Measurements from ENCODE around the gene WNT5A. TPM values are rescaled to one million over a fixed set of nuclear protein-coding genes. Genes with fewer than 3 reads are reported as not detected.

The WNT5A gene
- total RNA-seq, 1 experiment from 2014 or later: 10.9 TPM

DNA sequence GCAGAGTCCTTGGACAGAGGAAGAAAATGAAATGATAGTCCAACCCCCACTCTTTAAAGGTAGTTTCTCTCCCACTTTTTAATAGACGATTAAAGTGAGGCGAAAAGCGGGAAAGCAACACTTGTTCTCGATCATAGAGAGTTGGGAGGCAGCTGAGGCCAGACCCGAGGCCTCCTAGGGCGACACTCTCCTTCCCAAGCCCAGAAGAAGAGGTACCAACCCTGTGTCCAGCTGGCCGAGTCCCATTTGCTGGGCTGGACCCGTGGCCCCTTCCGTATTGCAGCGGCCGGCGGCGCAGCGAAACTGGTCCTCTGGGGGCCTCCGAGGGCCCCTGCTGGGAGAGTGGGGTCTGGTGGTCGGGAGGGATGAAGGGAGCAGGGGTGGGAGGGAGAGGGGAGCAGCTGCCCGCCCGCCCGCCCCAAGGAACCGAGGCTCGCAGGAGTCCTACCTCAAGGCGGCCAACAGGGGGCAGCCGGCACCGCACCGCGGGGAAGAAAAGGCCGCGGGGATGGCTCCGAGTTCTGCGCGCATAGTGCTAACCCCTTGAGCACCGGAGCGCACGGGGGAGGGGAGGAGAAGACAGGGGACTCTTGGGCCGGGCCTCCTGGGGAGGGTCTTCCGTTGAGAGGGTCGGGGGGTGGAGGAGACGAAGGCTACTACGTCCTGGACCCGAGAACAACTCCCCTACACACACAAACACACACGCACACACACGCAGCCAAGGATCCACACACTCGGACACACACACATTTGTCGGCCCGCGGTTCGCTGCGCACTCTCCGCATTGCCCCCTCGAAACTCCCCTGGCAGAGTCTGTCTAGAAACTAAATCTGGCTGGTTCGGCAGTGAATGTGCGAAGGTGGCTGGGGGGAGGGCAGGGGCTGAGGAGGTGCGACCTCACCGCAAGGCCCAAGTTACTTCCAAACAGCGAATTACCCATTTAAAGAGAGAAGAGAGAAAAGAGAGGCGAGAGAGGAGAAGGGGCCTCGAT, 2.0 kb downstream of the WNT5A start:
- in situ Hi-C loops (cut with HindIII; ENCODE audit: low pct_unique_long_range_greater_than_20kb, low sequenced_read_pairs): no loop called here
- peak; percentile 69 for DNase-seq (ENCODE audit: low read depth)

DNA sequence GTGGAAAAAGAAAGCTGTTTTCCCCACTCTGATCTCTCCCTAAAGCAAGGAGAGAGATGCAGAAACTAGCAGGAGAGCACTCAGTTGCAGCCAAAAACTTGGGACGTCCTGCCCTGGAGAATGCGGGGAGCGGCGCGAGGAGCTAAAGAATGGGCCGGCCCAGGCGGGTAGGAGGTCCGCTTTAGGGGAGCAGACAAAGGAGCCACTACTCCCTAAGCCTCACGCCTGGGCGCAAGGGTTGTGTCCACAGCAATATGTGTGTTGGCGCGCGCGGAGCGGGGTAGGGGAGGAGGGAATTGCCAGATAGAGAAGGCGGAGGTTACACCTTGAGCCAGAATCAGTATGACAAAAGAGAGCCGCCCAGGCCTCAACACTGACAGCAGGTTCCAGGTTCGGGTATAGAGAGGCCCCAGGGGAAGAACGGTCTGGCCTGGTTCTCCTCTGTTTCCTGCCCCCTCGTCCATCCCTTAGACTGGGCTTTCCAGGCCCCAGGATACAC, 2.9 kb downstream of the WNT5A start:
- in situ Hi-C loops (cut with HindIII; ENCODE audit: low pct_unique_long_range_greater_than_20kb, low sequenced_read_pairs): no loop called here
- no peak for DNase-seq (ENCODE audit: low read depth)

DNA sequence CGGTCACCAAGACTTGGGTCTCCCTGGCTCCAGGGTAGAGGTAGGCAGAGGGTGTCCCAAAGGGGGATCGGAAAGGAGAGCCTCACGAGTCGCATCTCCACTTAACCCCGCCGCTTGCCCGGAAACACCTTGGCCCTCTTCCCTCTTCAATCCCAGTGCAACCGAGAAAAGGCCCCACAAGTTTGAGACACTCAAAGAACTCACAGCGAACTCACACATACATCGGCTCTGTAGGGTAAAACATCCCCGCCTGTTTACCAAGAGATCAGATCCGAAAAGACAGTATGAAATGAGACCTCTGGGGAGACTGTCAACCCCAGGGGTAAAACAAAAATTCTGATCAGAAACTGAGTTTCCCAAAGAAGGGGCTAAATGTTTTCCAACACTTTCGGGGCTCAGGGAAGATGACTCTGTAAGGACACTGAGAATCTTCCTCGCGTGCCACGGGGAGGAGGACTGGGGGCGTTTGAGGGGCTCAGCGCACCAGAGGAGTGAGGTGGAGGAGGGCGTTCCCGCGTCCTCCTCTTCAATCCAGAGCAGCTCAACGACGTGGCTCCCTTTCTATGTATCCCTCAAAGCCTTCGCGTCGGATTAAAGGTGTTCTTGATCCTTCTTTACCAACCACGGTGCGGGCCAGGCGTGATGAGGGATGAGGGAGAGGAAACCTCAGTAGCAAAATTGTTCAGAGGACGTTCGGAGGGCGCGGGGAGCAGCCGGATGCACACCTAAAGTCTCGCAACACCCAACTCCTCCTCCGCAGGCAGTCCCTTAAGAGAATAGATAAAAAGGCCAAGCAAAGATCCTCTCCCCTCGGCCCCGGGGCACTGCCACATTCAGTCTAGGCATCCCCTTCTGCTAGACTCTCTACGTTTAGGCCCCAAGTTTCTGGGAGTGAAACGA, 3.7 kb downstream of the WNT5A start:
- in situ Hi-C loops (cut with HindIII; ENCODE audit: low pct_unique_long_range_greater_than_20kb, low sequenced_read_pairs): no loop called here
- no peak for DNase-seq (ENCODE audit: low read depth)

DNA sequence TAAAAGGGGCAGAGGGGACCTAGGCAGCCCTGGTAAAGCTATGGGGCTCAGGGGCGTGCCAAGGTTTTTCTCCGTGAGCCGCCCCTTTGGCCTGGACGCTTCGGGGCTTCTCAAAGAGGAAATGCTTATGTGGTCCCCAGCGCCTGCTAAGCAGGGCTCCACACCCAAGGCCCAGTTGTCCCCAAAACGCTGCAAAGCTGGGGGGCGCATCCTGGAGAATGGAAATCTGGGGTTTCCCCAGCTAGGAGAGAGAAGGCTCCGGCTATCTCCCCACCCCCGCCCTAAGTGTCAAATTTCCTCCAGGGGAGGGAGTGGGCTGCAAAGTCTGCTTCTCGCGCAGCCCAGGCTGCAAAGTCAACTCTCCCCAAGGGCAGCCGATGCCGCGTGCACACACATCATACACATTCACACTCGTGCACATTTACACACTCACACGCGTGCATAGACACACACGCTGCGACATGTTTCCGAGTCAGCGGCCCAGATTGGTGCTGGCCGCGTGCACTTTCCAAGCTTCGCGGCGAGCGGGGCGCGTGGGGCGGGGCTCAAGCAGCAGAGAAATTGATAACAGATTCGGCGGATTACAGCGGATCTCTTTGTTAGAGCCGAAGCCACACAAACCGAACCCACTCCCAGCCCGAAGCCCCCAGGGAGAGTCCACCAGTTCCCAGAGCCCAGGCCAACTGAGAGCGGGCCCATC, 4.5 kb downstream of the WNT5A start:
- DNase-seq (ENCODE audit: low read depth): no peak
- in situ Hi-C loops (cut with HindIII; ENCODE audit: low pct_unique_long_range_greater_than_20kb, low sequenced_read_pairs): no loop called here

DNA sequence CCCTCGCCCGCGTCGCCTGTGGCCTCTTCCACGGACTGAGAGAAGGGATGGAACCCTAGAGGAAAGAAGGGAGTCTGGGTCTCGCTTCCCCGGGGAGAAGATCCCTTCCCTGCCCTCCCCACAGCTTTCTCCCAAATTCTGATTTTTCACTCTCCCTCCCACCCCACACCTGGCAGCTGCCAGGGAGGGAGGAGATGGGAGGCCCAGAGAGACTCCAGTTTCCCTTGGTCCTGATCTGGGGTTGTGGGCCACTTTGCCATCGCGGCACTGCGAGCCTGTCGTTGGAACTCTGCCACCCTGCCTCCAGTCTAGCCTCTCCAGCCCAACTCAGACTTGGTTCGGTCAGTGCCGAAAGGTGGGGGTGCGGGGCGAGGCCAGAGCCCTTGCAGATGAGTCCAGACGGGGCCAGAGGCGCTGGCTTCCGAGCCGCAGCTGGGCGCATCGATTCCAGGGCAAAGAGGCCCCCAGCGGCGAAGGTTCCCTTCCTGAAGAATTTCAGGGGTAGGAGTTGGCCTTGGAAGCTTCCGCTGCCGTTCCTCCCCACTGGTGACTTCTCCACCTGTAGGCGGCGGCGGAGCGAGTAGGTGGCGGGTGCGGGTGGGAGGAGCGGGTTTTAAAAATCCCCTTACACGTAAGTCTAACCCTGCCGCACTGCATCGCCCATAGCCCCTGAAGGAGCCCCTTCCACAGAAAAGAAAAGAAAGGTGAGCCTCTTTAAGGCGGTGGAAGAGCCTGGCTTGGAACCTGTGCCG, 5.2 kb downstream of the WNT5A start:
- no peak for DNase-seq (ENCODE audit: low read depth)
- in situ Hi-C loops (cut with HindIII; ENCODE audit: low pct_unique_long_range_greater_than_20kb, low sequenced_read_pairs): no loop called here

DNA sequence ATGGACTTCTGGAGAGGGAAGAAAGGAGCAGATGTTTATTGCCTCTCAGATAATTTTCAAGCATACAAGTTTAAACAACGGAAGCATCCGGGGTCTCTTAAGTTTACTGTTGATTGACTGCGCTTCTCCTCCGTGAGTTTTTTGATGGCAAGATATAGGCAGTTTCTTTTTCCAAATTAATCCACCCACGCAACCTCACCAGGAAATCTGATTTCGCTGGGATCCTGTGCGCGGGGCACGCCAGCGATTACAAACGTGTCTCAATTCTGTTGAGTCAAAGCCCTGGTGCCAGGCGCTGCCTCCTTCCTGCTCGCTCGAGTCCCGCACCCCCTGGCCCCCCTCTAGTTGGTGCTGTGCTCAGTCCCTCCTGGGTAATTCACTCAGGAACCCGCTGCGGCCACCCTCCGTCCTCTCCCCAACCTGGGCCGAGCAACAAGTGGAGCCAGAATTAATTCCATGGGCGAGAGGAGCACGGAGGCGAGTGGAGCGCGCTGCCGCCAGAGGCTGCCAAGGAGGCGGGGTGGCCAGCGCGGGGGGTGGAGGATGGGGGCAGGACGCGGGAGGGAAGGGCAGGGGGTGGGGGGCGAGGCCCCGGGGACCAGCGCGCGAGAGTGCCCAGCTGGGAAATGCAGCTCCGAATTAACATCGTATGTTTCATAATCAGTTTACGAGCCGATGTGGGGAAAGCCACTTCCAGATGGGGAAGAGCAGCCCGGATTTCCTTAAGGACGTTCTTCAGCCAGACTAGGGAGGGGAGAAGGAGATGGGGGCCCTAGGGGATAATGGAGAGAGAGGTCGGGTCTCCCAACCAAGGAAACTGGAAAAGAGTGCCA, 6.0 kb downstream of the WNT5A start:
- in situ Hi-C loops (cut with HindIII; ENCODE audit: low pct_unique_long_range_greater_than_20kb, low sequenced_read_pairs): no loop called here
- DNase-seq (ENCODE audit: low read depth): no peak

DNA sequence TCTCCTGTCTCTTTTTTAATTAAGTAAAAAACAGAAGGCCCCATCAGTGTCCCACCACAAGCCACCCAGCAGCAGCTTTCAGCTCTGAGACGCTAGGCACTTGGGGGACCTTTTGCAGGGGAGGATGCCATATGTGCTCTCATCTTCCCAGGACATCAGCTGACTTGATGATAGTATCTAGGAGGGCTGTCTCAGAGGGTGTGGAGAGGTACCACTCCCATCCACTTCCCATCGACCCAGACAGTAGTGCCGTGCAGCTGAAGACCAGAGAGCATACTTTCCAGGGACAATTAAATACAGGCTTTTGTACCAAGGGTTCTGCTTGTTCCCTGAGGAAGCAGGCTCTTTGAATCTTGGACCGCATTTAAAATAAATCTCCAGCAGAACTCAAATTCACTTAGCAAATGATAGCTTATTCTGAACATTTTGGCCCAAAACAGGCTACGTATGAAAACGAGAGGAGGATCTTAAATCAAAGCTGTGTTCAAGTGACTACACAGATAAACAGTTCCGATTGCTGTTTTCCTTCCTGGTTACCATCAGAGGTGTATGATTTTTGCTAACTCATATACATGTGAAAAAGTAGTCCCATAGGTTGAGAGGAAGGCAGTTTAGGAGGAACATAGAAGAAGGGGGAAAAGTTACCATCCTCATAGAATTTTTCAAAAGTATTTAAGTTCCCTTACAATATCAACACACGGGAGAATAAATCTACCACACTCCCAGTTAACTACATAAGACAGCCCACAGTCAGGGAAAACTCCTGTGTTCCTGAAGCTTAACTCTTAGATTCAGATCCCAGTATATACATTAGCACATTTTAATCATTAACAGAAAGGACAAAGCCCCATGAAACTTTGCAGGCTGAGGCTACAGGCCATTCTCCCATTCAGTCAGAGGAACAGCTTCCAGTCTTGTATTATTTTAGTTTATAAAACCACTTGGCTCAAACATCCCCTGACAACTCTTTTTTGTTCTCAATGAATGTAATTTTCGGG, 9.5 kb downstream of the WNT5A start:
- in situ Hi-C loops (cut with HindIII; ENCODE audit: low pct_unique_long_range_greater_than_20kb, low sequenced_read_pairs): no loop called here

DNA sequence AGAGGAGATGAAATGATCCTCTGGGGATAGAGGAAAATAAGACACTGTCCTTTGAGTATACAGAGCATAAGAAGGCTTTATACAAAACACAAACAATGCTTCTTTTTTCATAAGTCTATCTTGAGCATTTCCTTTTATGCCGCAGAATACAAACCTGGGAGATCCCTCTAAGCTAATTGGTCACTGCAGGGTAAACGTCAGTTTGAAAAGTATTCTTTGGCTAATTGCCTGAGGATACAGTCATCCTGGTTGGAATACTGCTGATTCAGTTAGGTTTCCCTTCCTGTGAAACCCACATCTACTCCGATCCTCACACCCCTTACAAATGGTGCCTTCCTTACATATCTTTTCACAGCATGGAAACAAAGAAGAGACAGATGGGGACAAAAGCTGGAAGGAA, 10.6 kb downstream of the WNT5A start:
- in situ Hi-C loops (cut with HindIII; ENCODE audit: low pct_unique_long_range_greater_than_20kb, low sequenced_read_pairs): no loop called here

More for the DNA sequence above, 9.5 kb downstream of the WNT5A start:
- no peak for DNase-seq (ENCODE audit: low read depth)

DNA sequence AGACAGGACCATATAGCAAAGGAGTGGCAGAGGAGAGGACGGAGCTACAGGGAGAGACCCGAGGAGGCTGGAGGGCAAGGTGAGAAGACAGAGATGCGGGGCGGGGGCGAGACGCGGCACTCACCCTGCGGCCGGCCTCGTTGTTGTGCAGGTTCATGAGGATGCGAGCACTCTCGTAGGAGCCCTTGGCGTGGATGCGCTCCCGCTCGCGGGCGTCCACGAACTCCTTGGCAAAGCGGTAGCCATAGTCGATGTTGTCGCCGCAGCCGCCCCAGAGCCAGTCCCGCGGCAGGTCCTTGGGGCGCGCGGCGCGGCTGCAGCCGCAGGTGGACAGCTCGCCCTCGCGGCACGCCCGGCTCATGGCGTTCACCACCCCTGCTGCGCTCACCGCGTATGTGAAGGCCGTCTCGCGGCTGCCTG, 12.9 kb downstream of the WNT5A start:
- in situ Hi-C loops (cut with HindIII; ENCODE audit: low pct_unique_long_range_greater_than_20kb, low sequenced_read_pairs): no loop called here
- no peak for DNase-seq (ENCODE audit: low read depth)

More for the DNA sequence above, 10.6 kb downstream of the WNT5A start:
- peak; percentile 37 for DNase-seq (ENCODE audit: low read depth)

DNA sequence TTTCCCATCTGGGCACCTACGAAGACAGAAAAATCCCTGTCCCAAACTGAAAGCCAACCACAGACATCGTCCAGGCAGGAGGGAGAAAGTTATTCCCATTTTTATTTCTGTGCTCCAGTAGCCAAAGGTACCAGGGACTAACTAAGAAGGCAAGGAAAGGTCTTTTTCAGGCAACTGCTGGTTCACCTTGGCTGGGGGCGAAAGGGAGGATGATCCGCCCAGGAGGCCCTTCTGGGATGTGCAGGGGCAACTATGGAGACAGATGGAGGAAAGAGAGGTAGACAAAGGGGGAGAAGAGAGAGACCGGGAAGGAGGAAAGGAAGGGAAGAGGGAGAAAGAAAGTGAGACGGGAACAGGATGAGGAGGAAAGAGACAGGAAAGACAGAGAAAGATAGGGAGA, 13.3 kb downstream of the WNT5A start:
- in situ Hi-C loops (cut with HindIII; ENCODE audit: low pct_unique_long_range_greater_than_20kb, low sequenced_read_pairs): no loop called here
- no peak for DNase-seq (ENCODE audit: low read depth)

DNA sequence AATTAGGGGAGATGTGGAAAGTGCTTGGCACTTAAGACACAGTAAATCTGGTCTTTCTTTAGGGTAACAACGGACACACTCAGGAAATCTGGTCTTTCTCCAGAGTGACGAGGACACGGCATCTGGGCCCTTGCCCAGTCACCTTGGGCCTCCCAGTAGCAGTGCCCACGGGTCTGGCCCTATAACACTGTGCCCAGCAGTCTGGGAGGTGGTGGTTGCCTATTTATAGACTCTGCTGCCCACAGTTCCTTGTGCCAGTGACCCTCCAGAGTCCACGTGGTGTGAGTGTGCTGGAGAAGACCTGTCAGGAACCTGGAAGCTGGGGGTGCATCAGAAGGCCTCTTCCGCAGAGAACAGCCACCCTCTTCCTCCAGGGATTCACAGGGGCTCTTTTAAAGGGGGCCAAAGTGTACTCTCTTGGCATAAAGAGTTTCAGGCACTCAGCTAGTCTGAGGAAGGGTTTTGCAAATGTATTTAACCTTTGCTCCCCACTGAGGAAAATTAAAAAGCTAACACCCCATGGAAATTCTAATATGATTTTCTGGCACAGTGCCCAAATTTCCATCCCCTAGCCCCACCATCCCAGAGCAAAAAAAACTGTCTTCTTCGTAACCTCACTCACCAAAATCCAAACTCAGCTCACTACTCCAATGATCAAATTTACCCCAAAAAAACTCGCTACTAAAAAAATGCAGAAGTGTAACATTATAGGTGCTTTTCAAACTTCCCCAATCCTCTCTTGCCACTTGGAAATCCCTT, 15.4 kb downstream of the WNT5A start:
- in situ Hi-C loops (cut with HindIII; ENCODE audit: low pct_unique_long_range_greater_than_20kb, low sequenced_read_pairs): no loop called here
- no peak for DNase-seq (ENCODE audit: low read depth)

DNA sequence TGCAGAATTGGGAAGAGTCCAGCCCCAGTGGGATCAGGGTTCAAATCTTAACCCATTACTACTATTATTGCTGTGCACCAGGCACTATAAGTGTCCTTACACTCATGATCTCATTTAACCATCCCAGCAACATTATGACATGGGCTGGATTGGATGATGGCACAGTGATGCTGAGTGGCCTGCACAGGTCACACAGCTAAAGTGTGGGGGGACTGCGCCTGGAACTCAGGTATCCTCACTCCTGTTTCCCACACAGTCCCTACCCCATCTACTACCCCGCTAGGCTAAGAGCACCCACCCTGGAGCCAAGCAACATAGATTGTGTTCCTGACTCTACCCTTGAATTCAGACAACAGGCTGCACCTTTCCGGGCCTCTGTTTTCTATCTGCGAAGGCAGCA, 16.0 kb downstream of the WNT5A start:
- DNase-seq (ENCODE audit: low read depth): no peak
- in situ Hi-C loops (cut with HindIII; ENCODE audit: low pct_unique_long_range_greater_than_20kb, low sequenced_read_pairs): no loop called here

DNA sequence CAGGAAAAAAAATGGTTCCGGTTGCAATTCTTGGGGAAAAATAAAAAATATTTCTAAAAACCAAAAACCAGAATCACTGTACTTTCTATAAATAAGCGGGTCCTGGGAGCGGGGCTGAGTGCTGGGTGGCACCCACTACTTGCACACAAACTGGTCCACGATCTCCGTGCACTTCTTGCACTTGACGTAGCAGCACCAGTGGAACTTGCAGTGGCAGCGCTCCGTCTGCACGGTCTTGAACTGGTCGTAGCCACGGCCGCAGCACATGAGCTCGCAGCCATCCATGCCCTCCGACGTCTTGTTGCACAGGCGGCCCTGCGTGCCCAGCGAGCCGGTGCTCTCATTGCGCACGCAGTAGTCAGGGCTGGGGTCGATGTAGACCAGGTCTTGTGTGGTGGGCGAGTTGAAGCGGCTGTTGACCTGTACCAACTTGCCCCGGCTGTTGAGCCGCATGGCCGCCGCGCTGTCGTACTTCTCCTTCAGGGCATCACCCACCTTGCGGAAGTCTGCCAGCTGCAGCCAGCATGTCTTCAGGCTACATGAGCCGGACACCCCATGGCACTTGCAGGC, 17.1 kb downstream of the WNT5A start:
- in situ Hi-C loops (cut with HindIII; ENCODE audit: low pct_unique_long_range_greater_than_20kb, low sequenced_read_pairs): no loop called here
- DNase-seq (ENCODE audit: low read depth): no peak

DNA sequence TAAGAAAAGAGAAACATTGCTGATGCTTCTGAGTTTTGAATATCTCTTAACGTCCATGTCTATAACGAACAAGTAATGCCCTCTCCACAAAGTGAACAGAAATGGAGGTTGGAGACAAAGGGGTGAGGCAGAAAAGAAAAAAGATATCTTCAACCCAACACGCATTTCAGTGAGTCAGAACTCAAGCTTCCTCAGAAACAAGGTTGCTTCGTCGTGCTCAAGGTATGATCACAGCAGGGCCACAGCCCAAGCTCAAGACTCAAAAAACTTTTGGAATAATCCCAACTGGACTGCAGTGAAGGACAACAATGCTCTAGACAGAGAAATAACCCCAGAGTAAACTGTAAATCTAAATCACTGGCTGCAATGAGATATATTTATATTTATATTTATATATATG, 18.9 kb downstream of the WNT5A start:
- in situ Hi-C loops (cut with HindIII; ENCODE audit: low pct_unique_long_range_greater_than_20kb, low sequenced_read_pairs): no loop called here
- DNase-seq (ENCODE audit: low read depth): no peak

DNA sequence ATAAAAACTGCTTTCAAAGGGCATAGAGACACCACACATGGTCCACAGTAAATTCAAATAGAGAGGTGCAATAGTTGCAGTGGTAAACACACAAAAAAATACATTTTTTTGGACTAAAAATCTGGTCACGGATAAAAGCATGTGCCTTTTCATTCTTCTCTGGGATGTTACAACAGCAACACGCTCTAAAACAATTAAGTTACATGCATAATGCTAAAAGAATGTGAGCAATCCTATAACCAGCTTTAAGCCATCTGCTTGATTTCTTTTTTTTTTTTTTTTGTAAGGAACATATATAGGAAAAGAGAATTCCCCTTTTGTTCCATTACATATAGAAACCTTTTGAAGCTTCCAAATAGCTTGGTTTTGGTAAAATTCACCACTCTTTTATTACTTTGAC, 20.0 kb downstream of the WNT5A start:
- DNase-seq (ENCODE audit: low read depth): no peak
- in situ Hi-C loops (cut with HindIII; ENCODE audit: low pct_unique_long_range_greater_than_20kb, low sequenced_read_pairs): no loop called here

Data from Caki2 (cell line).